ENCODE data around the gene DDI1.

DDI1 gene

GRCh38 chr11:104075706-104076105, 39.3 kb downstream of the DDI1 start:
- no peak for DNase-seq (ENCODE audit: extremely low read depth in 1 of 2, low read depth in 1 of 2)

GRCh38 chr11:104076455-104076854, 40.0 kb downstream of the DDI1 start:
- DNase-seq (ENCODE audit: extremely low read depth in 1 of 2, low read depth in 1 of 2): no peak

GRCh38 chr11:104078245-104078644, 41.8 kb downstream of the DDI1 start:
- no peak for DNase-seq (ENCODE audit: extremely low read depth in 1 of 2, low read depth in 1 of 2)

GRCh38 chr11:104078995-104079394, 42.6 kb downstream of the DDI1 start:
- no peak for DNase-seq (ENCODE audit: extremely low read depth in 1 of 2, low read depth in 1 of 2)

- no peak for DNase-seq (ENCODE audit: extremely low read depth in 1 of 2, low read depth in 1 of 2)
Measured at GRCh38 chr11:104086621-104087020, 50.2 kb downstream of the DDI1 start.

Data from activated CD8-positive, alpha-beta memory T cell treated with anti-CD3 and anti-CD28 coated beads for 1 hour (primary cell).